Measurements from ENCODE around the gene BTBD2. TPM values are rescaled to one million over a fixed set of nuclear protein-coding genes. Genes with fewer than 3 reads are reported as not detected.
"Not testable (repeated sequence)": the region's sequence is repeated elsewhere in the genome, so short reads cannot be mapped to it uniquely, and the experiment has no call there.

Gene BTBD2
- total and polyA plus RNA-seq, 2 experiments from 2014 or later = 23.8 to 130 TPM

DNA sequence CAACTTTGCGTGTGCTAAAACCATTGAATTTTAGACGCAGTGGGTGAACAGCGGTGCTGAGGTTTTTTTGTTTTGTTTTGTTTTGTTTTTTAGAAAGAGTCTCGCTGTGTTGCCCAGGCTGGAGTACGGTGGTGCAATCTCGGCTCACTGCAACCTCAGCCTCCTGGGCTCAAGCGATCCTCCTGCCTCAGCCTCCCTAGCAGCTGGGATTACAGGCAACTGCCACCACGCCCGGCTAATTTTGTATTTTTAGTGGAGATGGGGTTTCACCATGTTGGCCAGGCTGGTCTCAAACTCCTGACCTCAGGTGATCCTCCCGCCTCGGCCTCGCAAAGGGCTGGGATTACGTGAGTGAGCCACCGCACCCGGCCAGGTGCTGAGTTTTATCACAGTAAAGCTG, 18.7 kb upstream of the BTBD2 start:
- Histone ChIP-seq H2AFZ (peak overlapping the region; percentile 88), H3F3A (replicated peaks; ENCODE audit: low read depth) (peaks cover 19% of the 10 kb centered on the region), H3K4me3 (peak overlapping the region; percentile 47; the same call in 1 of the 2 replicates), H3K4me2 (peak overlapping the region; percentile 64; the same call in 1 of the 2 replicates)
- DNase-seq (ENCODE audit: low spot score); ATAC-seq; H3K27ac ChIP-seq (ENCODE audit: low read depth); H3K36me3 Mint-ChIP-seq (ENCODE audit: low read depth); H3K27ac Mint-ChIP-seq; H4K20me1 ChIP-seq (replicated peaks; ENCODE audit: insufficient read depth); H3K4me1 ChIP-seq (ENCODE audit: insufficient read depth); H3K4me3 Mint-ChIP-seq; H3K9me3 Mint-ChIP-seq; H3K9me2 ChIP-seq (ENCODE audit: insufficient read depth); H3K27me3 ChIP-seq (ENCODE audit: insufficient read depth); H3K36me3 ChIP-seq (ENCODE audit: insufficient read depth); H3K79me2 ChIP-seq (replicated peaks; ENCODE audit: insufficient read depth): not testable (repeated sequence)
- Mint-ChIP-seq H3K4me1 (peaks cover 16% of the 10 kb centered on the region), H3K27me3 (ENCODE audit: insufficient read depth, low read depth, poor library complexity) (peaks cover 19% of the 10 kb centered on the region)

GRCh38 chr19:2033825-2034159, 18.3 kb upstream of the BTBD2 start:
- H4K20me1 ChIP-seq (replicated peaks; ENCODE audit: insufficient read depth) = no peaks in the 10 kb centered on the region
- Mint-ChIP-seq H3K4me1 (peaks cover 16% of the 10 kb centered on the region; the same call in 2 of the 3 replicates), H3K36me3 (ENCODE audit: low read depth) (peaks cover 5% of the 10 kb centered on the region; the same call in 1 of the 3 replicates), H3K27ac (no peak overlapping the region), H3K9me3 (peaks cover 10% of the 10 kb centered on the region; the same call in 2 of the 3 replicates), H3K27me3 (ENCODE audit: insufficient read depth, low read depth, poor library complexity) (peaks cover 16% of the 10 kb centered on the region), H3K4me3 (no peak overlapping the region)
- no peak overlapping the region; the same call in 1 of the 2 replicates for H3K4me2 ChIP-seq
- TF ChIP-seq EZH2phosphoT487 (IDR thresholded peaks at IDR 0.05; ENCODE audit: unreplicated experiment) (no peak), ZNF114 (CRISPR knock-in tag; IDR thresholded peaks at IDR 0.05) (no peak), ETS1 (IDR thresholded peaks at IDR 0.05) (no peak), CREB1 (CRISPR knock-in tag; IDR thresholded peaks at IDR 0.05; ENCODE audit: low read depth) (no peak), JUNB (IDR thresholded peaks at IDR 0.05; ENCODE audit: unreplicated experiment) (no peak)
- no peak overlapping the region for H3K27ac ChIP-seq (ENCODE audit: low read depth)
- no peak for ATAC-seq
- H3K36me3 ChIP-seq (ENCODE audit: insufficient read depth) = no peaks in the 10 kb centered on the region; the same call in 1 of the 2 replicates
- no peaks in the 10 kb centered on the region for H3K79me2 ChIP-seq (replicated peaks; ENCODE audit: insufficient read depth)
- H3K9me2 ChIP-seq (ENCODE audit: insufficient read depth) = no peaks in the 10 kb centered on the region
- DNase-seq (ENCODE audit: low spot score) = no peak
- peaks cover 21% of the 10 kb centered on the region for H3F3A ChIP-seq (replicated peaks; ENCODE audit: low read depth)
- no peaks in the 10 kb centered on the region; the same call in 1 of the 2 replicates for H3K4me1 ChIP-seq (ENCODE audit: insufficient read depth)
- H3K27me3 ChIP-seq (ENCODE audit: insufficient read depth) = no peaks in the 10 kb centered on the region
- no peak overlapping the region for H2AFZ ChIP-seq
- no peak overlapping the region for H3K4me3 ChIP-seq

DNA sequence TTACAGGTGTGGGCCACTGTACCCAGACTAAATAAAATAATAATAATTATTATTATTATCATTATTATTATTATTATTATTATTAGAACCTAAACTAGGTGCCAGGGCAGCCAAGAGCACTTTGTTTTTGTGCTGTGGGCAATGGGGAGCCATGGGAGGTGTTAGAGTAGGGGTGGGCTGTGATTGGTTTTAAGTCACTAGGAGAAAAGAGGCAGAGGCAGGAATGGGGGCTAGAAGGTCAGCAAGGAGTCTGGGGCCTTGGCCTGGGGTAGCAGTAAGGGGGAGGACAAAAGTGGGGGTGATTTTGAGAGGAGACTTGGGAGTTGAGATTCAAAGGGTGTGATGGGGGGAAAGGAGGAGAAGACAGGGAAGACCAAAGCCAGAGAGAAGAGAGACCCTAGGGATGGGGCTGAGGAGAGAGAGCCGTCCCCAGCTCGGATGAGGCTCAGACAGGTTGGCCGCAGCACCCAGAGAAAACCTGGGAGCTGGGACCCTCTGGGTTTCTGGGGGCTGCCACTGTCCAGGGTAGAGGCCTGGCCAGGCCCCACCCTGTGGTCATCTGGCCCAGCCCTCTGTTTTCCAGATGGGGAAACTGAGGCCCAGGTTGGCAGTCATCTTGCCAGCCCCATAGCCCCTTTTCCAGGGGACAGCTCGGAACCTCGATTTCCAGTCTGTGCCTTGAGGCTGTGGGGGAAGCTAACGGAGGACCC, 17.8 kb upstream of the BTBD2 start:
- Histone ChIP-seq H3K27me3 (ENCODE audit: insufficient read depth) (no peaks in the 10 kb centered on the region), H3K4me1 (ENCODE audit: insufficient read depth) (no peaks in the 10 kb centered on the region; the same call in 1 of the 2 replicates), H3K27ac (ENCODE audit: low read depth) (no peak overlapping the region), H3F3A (replicated peaks; ENCODE audit: low read depth) (peaks cover 21% of the 10 kb centered on the region), H3K4me3 (no peak overlapping the region), H4K20me1 (replicated peaks; ENCODE audit: insufficient read depth) (no peaks in the 10 kb centered on the region), H3K9me2 (ENCODE audit: insufficient read depth) (no peaks in the 10 kb centered on the region), H3K4me2 (no peak overlapping the region), H2AFZ (no peak overlapping the region), H3K36me3 (ENCODE audit: insufficient read depth) (no peaks in the 10 kb centered on the region; the same call in 1 of the 2 replicates), H3K79me2 (replicated peaks; ENCODE audit: insufficient read depth) (no peaks in the 10 kb centered on the region)
- peaks cover 19% of the 10 kb centered on the region; the same call in 2 of the 3 replicates for H3K4me1 Mint-ChIP-seq
- H3K27me3 Mint-ChIP-seq (ENCODE audit: insufficient read depth, low read depth, poor library complexity) = peaks cover 16% of the 10 kb centered on the region
- ATAC-seq (no peak), DNase-seq (ENCODE audit: low spot score) (no peak)
- H3K36me3 Mint-ChIP-seq (ENCODE audit: low read depth) = peaks cover 5% of the 10 kb centered on the region; the same call in 1 of the 3 replicates
- no peak overlapping the region for H3K27ac Mint-ChIP-seq
- H3K4me3 Mint-ChIP-seq = no peak overlapping the region
- peaks cover 10% of the 10 kb centered on the region; the same call in 2 of the 3 replicates for H3K9me3 Mint-ChIP-seq
- no peak for TF ChIP-seq STAT1 (IDR thresholded peaks at IDR 0.05; ENCODE audit: unreplicated experiment)
- TF ChIP-seq ZNF331 (CRISPR knock-in tag; IDR thresholded peaks at IDR 0.05; ENCODE audit: low read depth) = no peak
- TF ChIP-seq, protein P1, sequence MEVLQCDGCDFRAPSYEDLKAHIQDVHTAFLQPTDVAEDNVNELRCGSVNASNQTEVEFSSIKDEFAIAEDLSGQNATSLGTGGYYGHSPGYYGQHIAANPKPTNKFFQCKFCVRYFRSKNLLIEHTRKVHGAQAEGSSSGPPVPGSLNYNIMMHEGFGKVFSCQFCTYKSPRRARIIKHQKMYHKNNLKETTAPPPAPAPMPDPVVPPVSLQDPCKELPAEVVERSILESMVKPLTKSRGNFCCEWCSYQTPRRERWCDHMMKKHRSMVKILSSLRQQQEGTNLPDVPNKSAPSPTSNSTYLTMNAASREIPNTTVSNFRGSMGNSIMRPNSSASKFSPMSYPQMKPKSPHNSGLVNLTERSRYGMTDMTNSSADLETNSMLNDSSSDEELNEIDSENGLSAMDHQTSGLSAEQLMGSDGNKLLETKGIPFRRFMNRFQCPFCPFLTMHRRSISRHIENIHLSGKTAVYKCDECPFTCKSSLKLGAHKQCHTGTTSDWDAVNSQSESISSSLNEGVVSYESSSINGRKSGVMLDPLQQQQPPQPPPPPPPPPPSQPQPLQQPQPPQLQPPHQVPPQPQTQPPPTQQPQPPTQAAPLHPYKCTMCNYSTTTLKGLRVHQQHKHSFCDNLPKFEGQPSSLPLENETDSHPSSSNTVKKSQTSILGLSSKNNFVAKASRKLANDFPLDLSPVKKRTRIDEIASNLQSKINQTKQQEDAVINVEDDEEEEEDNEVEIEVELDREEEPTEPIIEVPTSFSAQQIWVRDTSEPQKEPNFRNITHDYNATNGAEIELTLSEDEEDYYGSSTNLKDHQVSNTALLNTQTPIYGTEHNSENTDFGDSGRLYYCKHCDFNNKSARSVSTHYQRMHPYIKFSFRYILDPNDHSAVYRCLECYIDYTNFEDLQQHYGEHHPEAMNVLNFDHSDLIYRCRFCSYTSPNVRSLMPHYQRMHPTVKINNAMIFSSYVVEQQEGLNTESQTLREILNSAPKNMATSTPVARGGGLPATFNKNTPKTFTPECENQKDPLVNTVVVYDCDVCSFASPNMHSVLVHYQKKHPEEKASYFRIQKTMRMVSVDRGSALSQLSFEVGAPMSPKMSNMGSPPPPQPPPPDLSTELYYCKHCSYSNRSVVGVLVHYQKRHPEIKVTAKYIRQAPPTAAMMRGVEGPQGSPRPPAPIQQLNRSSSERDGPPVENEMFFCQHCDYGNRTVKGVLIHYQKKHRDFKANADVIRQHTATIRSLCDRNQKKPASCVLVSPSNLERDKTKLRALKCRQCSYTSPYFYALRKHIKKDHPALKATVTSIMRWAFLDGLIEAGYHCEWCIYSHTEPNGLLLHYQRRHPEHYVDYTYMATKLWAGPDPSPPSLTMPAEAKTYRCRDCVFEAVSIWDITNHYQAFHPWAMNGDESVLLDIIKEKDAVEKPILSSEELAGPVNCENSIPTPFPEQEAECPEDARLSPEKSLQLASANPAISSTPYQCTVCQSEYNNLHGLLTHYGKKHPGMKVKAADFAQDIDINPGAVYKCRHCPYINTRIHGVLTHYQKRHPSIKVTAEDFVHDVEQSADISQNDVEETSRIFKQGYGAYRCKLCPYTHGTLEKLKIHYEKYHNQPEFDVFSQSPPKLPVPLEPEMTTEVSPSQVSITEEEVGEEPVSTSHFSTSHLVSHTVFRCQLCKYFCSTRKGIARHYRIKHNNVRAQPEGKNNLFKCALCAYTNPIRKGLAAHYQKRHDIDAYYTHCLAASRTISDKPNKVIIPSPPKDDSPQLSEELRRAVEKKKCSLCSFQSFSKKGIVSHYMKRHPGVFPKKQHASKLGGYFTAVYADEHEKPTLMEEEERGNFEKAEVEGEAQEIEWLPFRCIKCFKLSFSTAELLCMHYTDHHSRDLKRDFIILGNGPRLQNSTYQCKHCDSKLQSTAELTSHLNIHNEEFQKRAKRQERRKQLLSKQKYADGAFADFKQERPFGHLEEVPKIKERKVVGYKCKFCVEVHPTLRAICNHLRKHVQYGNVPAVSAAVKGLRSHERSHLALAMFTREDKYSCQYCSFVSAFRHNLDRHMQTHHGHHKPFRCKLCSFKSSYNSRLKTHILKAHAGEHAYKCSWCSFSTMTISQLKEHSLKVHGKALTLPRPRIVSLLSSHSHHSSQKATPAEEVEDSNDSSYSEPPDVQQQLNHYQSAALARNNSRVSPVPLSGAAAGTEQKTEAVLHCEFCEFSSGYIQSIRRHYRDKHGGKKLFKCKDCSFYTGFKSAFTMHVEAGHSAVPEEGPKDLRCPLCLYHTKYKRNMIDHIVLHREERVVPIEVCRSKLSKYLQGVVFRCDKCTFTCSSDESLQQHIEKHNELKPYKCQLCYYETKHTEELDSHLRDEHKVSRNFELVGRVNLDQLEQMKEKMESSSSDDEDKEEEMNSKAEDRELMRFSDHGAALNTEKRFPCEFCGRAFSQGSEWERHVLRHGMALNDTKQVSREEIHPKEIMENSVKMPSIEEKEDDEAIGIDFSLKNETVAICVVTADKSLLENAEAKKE (CRISPR knock-in tag; IDR thresholded peaks at IDR 0.05) = no peak
